Measurements from ENCODE around the gene CD79A.

CD79A gene

DNA sequence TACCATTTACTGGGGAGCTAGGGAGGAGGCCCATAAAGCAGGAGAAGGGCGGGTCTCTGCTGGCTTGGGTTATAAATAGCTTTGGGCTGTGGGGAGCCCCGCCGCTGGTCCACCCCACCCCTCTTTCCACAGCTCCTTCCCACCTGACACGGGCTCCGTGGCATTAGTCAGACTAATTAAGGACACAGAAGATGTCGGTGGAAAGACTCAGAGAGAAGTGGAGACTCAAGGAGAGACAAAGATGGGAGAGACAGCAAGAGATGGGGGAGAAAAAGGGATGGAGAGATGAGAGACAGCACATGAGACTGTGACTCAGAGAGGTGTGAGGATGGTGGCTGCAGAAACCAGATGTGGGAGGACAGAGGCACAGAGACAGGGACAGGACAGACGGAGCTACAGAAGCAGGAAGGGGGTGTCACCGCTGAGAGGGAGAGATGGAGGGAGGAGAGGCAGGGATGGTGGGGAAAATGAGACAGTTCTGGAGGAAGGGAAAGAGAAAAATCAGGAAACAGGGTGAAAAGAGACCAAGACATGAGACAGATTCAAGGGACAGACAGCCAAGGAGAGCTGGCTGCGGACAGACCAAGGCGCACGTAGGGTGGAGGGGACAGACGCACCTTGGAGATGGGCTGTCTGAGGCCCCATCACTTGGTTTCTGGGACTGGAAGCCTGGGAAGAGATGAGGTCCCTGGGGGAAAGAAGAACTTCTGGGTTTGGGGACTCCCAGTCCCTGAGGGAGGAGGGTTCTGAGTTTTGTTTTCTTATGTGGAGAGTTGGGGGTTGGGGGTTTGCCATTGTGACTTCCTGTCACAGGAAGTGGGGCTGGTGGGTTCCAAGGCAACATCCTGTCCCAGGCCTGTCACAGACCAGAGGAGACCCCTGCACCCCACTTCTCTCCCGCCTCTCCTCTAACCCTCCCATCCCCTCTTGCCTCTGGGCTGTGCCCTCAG, 10.0 kb downstream of the CD79A start:
- DNase-seq: no peak

DNA sequence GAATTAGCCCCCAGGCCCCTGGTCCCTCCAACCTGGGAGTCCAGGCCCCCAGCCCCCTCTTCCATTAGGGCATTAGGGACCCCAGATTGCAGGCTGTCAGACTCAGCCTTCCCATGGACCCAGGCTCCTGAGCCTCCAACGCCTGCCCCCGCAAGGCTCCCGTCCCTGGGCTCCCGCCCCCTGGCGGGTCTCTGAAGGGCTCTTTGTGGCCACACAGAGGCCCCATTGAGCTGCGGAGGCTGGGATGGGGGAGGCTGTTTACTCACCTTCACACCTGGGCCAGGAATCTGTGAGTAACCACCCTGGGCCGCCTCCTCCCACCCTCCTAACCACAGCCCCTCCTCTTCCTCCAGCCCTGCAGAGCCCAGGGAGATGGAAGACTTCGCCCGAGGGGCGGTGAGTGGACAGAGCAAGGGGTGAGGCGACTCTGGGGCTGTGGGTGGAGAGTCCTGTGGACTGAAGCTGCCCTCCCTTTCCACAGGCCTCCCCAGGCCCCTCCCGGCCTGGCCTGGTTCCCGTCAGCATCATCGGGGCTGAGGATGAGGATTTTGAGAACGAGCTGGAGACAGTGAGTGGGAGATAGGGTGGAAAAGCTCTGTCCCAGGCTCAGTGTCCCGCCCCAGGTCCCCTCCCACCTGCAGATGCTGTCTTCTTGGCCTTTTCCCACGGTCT, 10.8 kb downstream of the CD79A start:
- peak; percentile 99 for DNase-seq

DNA sequence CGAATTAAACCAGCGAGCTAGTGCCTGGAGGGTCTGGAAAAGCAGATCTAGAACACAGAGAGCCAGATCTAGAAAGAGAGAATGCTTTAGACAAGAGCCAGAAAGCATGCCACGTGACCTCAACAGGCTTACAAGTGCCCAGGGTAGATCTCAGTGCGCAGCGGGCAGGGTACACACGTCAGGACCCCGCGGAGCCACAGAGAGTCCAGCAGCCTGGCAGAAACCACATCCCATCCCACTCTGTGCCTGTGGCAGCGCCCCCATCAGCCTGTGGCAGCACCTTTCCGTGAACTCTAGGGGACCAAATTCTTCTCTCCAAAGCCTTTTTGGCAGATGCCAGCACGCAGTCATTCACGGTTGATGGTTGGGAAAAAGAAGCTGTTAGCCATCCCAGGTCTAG, 11.8 kb downstream of the CD79A start:
- DNase-seq: no peak

DNA sequence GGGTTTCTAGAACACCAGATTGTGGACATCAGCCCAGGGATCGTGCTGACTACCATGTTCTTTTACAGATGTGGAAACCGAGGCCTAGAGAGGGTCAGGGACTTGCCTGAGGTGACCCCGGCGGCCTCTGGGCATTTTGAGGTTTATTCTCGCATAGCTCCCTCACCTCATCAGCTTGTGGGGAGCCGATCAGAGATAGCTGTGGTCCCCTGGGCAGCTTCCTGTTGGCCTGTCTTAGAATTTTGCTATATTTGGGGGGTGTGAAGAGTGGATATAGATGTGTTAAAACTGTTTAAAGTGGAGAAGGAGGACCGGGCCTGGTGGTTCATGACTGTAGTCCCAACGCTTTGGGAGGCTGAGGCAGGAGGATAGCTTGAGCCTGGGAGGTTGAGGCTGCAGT, 12.8 kb downstream of the CD79A start:
- DNase-seq: no peak

DNA sequence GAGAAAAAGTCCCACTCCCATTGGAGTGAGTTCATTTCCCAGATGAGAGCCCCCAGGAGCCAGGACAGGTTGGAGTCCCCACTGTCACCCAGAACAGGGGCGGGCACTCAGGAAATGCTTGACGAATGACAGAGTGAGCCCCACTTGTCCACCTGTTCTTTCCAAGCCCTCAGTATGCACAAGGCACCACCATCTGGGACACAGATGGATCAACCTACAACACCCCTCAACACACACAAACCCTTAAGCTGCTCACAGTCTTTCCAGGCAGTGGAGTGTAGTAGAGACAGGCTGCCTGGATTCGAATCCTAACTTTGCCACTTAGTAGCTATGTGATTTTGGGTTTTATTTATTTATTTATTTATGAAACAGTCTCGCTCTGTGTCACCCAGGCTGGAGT, 13.9 kb downstream of the CD79A start:
- DNase-seq: no peak

DNA sequence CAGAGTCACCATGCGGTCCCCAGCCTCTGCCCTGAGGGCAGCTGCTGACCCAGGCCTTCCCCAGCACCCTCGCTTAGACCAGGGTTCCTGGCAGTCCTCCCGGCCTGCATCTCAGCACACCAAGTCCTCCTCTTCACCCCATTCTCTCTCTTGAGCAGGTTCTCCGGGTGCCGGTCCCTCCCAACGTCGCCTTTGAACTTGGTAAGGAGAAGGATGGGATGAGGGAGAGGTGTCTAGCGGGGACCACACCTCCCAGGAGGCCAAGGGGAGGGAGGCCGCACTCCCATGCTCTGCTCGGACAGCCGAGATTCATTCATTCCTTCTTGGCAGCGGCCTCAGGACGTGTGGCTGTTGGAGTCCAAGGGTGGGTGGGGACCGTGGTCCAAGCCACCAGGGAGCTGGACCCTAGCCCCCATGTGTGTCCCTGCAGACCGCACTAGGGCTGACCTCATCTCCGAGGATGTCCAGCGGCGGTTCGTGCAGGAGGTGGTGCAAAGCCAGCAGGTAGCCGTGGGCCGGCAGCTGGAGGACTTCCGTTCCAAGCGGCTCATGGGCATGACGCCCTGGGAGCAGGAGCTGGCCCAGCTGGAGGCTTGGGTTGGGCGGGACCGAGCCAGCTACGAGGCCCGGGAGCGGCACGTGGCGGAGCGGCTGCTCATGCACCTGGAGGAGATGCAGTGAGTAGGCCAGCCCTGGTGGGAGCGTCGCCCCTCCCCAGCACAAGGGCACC, 15.3 kb downstream of the CD79A start:
- no peak for DNase-seq

DNA sequence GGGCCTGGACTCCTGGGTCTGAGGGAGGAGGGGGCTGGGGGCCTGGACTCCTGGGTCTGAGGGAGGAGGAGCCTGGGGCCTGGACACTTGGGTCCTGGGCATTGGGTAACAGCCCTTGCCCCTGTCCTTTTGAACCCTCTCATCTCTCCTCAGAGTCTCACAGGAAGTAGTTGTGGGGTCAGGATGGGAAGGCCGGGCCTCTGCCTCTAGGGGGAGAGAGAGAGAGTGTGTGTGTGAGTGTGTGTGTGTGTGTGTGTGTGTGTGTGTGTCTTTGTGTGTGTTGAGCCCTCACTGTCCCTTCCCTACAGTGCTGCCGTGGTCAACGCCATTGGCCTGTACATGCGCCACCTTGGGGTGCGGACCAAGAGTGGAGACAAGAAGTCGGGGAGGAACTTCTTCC, 16.8 kb downstream of the CD79A start:
- no peak for DNase-seq

DNA sequence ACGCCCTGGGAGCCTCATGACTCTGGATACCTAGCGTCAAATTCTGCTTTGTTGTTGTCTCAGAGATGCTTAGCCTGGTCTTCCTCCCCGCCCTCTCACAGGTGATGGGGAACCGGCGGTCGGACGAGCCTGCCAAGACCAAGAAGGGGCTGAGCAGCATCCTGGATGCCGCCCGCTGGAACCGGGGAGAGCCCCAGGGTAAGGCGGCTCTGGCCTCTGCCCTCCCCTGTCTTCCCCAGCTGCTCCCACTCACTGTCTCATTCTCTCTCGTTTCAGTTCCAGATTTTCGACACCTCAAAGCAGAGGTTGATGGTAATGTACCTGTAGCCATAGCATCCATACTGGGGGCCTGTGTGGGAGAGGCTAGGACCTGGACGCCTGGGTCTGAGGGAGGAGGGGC, 17.3 kb downstream of the CD79A start:
- no peak for DNase-seq

DNA sequence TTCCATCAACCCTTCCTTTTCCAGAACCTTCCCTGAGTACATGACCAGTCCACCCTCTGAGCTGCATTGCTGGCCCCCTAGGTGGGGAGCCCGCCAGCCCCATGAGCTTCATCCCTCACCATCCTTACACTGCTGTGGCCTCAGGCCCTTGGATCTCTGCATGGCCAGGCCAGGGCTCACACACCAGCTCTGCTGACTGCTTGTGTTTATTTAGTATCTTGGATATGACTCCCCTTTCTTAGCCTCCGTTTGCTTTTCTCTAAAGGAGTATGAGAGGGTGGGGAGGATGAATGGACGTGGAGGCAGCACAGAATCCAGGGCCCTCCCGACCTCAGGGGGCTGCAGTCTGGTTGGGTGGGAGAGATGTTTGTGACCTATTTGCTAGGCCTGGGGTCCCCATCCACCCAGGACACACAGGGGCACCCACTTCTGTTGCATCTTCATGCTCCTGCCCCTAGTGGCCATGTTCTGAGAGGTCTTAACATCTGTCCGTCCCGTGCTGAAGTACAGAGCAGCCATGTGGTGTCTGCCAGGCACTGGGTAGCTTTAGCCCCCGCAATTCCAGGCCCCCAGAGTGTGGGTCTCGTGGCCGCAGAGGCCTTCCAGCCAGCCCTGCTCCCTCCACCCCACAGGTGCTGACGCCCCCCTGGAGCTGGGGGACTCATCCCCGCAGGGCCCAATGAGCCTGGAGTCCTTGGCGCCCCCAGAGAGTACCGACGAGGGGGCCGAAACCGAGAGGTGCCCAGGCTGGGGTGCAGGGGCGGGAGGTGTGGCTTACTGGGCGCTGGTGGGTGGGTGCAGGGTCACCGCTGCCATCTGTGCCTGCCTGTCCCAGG, 18.9 kb downstream of the CD79A start:
- no peak for DNase-seq

DNA sequence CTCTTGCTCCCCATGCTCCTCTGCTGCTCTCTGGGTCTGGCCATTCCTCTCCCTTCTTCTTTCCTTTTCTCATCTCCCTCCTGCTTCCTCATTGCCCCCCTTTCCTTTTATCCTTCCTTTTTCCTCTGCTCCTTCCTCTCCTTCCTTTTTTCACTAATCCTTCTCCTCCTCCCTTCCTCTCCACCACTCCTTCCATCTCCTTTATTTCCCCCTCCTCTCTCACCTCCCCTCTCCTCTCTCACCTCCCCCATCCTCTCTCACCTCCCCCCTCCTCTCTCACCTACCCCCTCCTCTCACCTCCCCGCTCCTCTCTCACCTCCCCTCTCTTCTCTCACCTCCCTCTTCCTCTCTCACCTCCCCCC, 19.5 kb downstream of the CD79A start:
- DNase-seq: no peak

DNA sequence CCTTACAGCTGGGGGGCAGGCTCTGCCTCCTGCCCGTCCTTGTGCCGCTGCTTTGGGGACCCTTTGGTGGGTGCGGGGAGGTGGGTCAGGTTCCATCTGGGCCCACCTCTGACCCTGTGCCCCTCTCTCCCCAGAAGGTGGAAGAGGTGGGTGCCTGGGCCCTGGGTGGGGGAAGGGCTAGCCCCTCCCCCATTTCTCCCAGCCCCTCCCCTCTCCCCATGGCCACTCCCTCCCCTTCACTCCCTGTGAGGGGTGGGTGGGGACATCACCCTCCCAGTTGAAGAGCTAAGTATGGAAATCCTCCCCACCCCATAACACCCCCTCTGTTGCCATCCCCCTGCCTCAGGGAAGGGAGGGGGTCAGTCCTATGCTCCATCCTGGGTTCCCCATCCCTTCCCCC, 20.1 kb downstream of the CD79A start:
- DNase-seq: no peak

DNA sequence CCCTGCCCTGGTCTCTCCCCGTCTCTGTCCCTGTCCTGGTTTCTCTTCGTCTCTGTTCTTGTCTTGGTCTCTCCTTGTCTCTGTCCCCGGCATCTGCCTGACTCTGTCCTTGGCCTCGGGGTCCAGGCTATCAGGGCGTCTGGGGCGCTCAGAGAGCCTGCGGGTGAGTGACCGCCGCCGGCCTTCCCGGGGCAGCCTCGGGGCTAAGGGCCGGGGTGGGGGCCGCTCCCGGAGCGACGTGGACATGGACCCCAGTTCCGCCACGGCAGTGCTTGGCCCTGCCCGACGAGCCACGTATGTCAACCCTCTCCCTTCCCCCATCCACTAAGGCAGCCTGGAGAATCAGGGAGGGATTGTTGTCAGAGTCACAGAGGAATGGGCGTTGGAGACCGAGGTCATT, 20.7 kb downstream of the CD79A start:
- no peak for DNase-seq

DNA sequence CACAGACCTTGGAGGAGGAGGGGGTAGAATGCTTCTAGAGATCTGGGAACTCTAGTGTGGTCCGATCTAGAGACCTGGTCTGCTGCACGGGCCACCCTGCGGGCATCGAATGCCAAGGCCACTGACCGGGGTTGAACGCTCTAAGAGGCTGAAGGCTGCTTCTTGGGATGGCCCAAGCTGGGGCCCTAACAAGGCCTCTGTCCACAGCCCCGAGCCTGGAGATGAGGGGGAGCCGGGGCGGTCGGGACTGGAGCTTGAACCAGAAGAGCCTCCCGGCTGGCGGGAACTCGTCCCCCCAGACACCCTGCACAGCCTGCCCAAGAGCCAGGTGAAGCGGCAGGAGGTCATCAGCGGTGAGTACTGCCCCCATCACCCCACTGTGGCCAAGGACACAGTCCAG, 21.2 kb downstream of the CD79A start:
- no peak for DNase-seq

DNA sequence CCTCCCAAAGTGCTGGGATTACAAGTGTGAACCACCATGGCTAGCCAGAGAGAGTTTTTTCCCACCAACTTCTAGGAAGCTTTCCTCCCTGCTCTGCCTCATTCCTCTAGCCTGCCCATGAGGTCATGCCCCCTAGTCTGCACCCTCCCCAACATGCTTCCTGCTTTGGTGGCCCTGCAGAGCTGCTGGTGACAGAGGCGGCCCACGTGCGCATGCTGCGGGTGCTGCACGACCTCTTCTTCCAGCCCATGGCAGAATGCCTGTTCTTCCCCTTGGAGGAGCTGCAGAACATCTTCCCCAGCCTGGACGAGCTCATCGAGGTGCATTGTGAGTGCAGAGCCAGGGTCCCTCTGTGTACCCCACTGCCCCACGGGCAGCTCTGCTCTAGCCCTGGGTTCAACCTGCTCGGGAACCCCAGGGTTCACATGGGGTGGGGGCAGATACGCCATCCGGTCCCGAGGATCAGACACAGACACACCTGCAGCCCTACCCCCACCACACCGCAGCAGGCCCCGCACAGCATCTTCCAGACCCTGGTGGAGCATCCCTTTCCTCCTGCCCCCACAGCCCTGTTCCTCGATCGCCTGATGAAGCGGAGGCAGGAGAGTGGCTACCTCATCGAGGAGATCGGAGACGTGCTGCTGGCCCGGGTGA, 24.8 kb downstream of the CD79A start:
- DNase-seq: no peak

DNA sequence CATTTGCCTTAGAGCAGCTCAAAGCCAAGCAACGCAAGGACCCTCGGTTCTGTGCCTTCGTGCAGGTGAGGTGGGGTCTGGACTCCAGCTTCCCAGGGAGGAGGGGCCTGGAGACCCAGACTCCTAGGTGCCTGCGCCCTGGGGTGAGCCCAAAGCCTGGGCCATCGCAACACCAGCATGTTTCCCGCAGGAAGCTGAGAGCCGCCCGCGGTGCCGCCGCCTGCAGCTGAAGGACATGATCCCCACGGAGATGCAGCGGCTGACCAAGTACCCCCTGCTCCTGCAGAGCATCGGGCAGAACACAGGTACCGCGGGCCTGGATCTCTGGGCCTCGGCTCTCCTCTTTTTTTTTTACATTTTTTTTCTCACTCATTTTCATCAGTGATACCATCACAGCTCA, 25.5 kb downstream of the CD79A start:
- no peak for DNase-seq

DNA sequence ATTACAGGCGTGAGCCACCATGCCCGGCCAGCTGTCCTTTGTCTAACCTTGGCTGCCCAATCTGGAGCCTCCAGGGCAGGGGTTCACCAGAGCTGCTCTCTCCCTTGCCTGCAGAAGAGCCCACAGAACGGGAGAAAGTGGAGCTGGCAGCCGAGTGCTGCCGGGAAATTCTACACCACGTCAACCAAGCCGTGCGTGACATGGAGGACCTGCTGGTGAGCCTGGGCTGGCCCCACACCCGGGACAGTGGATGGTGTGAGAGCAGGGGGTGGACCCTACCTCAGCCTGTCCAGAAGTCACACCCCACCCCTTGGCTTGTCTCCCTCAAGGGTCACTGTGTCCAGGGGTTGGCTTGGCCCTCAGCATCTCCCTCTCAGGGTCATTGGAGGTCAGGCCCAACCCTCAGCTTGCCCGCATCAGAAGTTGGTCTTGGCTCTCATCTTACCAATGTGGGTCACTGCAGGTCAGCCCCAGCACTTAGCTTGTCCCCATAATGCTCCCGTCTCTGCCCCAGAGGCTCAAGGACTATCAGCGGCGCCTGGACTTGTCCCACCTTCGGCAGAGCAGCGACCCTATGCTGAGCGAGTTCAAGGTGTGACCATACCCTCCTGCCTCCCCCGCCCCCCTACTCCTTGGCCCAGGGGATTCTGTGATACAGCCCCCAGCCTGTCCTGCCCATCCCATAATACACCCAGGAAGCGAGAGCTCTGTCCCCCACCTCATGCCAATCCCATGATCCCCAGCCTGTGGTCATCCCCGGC, 26.3 kb downstream of the CD79A start:
- no peak for DNase-seq

DNA sequence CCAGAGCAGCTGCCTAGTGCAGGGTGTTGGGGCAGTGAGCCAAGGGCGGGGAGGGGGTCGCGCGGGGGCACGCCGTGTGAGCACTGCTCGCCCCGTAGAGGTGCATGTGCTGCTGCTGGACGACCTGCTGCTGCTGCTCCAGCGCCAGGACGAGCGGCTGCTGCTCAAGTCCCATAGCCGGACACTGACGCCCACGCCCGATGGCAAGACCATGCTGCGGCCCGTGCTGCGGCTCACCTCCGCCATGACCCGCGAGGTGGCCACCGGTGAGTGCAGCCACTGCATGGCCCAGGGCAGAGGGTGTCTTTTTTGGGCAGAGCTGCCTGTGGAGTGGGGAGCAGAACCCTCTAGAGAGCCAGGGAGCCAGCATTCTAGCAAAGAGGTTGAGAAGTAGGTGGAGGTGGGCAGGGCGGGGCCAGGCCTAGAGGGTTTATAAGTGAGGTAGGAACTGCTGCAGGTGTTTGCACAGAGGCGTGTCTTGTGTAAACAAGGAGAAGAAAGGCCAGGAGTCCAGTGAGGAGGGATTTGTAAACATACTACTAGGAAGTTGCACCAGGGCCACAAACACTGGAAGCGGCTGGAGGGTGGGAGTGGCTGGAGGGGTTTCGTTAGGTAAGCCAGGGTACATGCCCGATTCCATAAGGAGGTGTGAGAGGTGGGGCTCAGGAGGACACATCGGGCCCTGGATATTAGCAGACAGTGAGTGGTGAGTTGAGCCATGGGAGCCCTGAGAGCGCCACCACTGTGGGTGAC, 27.2 kb downstream of the CD79A start:
- no peak for DNase-seq

DNA sequence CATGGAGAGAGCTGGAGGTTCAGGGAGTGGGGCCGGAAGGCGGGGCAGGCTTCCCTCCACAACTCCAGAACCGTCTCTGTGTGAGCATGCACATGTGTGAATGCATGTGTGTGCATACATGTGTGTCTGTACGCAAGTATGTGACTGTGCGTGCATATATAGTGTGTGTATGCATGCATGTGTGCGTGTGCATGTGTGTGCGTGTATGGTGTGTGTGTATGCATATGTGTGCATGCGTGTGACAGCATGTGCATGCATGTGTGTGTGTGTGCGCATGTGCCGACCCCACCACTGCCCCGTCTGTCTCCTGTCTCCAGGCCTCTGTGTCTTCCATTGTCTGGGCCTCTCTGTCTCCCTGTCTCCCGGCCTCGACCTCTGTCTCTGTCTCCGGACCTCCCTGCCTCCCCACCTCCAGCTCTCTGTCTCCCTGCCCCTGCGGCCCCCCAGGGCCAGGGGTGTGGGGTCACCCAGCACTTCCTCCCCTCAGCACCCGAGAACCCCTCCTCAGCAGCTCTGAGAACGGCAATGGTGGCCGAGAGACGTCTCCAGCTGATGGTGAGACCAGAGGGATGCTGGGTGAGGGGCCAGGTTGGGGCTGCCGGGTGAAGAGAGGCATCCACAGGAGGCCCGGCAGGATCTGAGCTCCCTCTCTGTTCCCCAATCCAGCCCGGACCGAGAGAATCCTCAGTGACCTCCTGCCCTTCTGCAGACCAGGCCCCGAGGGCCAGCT, 28.4 kb downstream of the CD79A start:
- no peak for DNase-seq

DNA sequence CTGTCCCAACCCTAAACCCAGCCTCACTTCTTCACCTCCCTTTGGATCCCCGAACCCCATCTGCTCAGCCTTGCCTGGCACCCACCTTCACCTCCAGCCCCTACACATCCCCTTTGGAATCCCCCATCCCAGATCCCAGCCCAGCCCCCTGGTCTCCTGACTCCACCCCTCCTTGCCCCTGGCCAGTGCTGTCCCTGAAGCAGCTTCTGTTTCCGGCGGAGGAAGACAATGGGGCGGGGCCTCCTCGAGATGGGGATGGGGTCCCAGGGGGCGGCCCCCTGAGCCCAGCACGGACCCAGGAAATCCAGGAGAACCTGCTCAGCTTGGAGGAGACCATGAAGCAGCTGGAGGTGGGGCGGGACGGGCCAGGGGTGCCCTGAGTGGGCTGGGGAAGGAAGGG, 29.2 kb downstream of the CD79A start:
- no peak for DNase-seq

All from islet precursor cell (in vitro differentiated cells).